HAP-1 (cell line): ENCODE data around the gene TREH.

Source experiments
- DNase-seq, 2 experiments: peaks; one replicate each; pipeline ENCODE4 v3.0.0-alpha.2; 2016 to 2020; ENCODE audit warnings: low spot score in 2 of 2
- H3K27me3 ChIP-seq: fragments of 250-450 bp; sonication (Bioruptor Pico); 2 replicates; pipeline ENCODE4 v1.5.1; 2020; ENCODE audit warnings: low read depth, mild to moderate bottlenecking, moderate library complexity
- H3K36me3 ChIP-seq: fragments of 250-450 bp; sonication (Bioruptor Pico); replicated peaks from 2 replicates; pipeline ENCODE4 v1.5.1; 2020; ENCODE audit warnings: mild to moderate bottlenecking
- H3K4me1 ChIP-seq: fragments of 250-450 bp; sonication (Bioruptor Pico); 2 replicates; pipeline ENCODE4 v1.5.1; 2020; ENCODE audit warnings: mild to moderate bottlenecking
- H3K4me3 ChIP-seq: fragments of 250-450 bp; sonication (Bioruptor Pico); 2 replicates; pipeline ENCODE4 v1.5.1; 2020; ENCODE audit warnings: mild to moderate bottlenecking, moderate library complexity
- H3K9me3 ChIP-seq: fragments of 250-450 bp; sonication (Bioruptor Pico); 2 replicates; pipeline ENCODE4 v1.5.1; 2020; ENCODE audit warnings: mild to moderate bottlenecking, moderate library complexity
- in situ Hi-C: fragments of 300-500 bp; cut with MboI; formaldehyde crosslinking; loops from 3 replicates; pipeline ENCODE4 v1.14.3; 2020; ENCODE audit warnings: low sequenced_read_pairs, inconsistent platforms, mixed read lengths

TREH gene

DNA sequence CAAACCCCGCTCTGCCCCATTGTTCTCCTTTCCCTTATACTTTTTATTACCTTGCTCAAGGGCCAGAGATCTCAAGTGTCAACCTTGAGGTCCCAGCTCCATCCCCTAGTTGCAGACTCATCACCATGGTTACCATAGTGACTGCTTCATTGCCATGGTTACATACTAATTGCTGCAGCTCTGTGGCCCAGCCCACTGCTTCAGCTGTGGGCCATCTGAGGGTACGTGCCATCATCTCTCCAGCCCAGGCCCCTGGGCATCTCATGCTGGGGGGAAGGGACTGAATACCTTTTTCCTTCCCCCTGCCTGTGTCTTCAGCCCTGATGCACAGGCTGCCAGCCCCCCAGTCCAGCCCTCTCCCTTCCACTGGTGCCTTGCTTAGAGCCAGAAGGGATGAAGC, 22.2 kb downstream of the TREH start:
- no peak overlapping the region for H3K4me3 ChIP-seq
- H3K36me3 ChIP-seq, result no peaks in the 10 kb centered on the region; the same call in 1 of the 2 replicates
- H3K9me3 ChIP-seq, result no peaks in the 10 kb centered on the region
- in situ Hi-C loops, result no loop called here
- no peaks in the 10 kb centered on the region for H3K27me3 ChIP-seq
- no peak for DNase-seq
- peaks cover 3% of the 10 kb centered on the region; the same call in 1 of the 2 replicates for H3K4me1 ChIP-seq

DNA sequence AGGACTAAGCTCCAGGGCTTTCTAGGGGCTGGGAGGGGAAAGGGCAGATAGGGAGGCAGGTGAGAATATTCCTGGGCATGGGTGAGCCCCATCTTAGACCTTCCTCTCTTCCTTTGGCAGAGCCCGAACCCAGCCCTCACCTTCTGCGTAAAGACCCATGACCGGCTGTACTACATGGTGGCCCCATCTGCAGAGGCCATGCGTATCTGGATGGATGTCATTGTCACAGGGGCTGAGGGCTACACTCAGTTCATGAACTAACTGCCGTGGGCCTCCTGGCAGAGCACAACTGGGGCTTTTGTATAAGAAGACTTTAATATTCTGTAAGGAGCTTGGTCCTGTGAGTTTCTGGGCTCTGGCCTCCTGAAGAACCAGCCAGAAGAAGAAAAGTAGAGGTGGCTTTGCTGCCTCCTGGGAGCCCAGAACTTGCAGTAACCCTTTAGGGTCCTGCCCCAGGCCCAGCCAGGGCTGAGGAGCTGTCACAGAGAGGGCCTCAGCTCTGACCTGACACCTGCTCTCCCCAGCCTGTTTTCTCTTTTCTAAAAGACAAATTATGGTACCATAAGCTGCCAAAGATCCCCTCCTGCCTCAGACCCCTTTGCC, 22.8 kb downstream of the TREH start:
- peaks cover 3% of the 10 kb centered on the region; the same call in 1 of the 2 replicates for H3K4me1 ChIP-seq
- no peaks in the 10 kb centered on the region; the same call in 1 of the 2 replicates for H3K36me3 ChIP-seq
- in situ Hi-C loops, result no loop called here
- DNase-seq, result no peak
- H3K4me3 ChIP-seq, result no peak overlapping the region
- no peaks in the 10 kb centered on the region for H3K27me3 ChIP-seq
- no peaks in the 10 kb centered on the region for H3K9me3 ChIP-seq

DNA sequence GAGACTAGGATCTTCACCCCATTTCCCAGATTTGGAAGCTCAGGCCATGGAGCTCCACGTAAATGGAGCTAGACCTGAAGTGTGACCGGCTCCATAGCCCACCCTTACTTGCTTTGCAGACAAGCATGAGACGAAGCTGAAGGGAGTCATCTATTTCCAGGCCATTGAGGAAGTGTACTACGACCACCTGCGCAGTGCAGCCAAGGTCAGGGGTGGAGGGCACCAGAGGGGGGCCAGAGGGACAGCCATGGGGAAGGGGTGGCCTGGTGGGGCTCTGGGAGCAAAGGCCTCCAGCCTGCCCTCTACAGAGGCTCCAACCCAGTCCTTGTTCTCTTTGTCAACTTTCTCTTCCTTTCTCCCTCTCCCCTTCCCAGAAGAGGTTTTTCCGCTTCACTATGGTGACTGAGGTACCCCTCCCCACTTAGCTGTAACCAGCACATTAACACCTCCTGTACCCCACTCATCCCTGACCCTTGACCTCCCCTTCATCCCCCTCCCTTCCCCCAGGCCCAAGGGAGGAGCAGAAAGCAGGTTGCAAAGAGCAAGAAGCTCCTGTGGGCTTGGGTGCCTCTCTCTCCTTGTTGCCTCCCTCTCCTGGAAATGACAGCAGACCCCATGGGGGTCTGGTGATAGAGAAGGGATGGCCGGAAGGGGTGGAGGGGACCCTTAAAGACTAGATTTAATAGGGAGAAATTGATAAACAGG, 23.8 kb downstream of the TREH start:
- in situ Hi-C loops, result no loop called here
- no peaks in the 10 kb centered on the region; the same call in none of the 2 replicates for H3K36me3 ChIP-seq
- no peak for DNase-seq

DNA sequence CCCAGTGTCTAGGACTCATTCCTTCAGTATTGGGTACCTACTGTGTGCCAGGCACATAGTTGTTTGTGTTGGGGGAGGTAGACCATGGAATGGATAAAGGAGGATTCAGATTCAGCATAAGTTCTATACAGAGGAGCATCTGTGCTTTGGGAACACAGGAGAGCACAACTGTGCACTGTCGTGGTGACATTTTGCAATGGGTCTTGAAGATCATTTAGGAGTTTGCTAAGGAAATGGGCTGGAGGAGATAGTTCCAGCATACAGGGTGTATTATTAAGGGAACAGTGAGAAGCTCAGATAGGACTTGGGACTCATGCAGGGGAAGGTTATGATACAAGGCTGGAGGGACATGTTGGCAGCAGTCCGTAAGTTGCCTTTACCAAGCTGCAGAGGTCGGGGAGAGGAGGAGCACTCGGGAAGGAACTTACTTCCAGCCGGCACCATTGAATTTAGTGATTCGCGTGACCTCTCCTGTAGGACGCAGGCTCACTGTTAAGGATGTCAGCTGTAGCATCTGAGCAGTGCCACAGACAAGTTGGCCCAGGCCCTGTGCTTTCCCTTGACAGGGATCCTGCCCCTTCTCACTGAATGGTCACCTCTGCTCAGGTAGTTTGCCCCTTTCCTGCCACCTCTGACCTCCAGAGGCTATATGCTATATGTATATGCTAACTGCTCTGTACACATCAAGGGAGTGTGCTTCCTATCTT, 25.6 kb downstream of the TREH start:
- Histone ChIP-seq H3K36me3 (peaks cover 5% of the 10 kb centered on the region), H3K9me3 (no peaks in the 10 kb centered on the region), H3K4me3 (no peak overlapping the region), H3K4me1 (no peaks in the 10 kb centered on the region), H3K27me3 (no peaks in the 10 kb centered on the region)
- DNase-seq, result no peak
- in situ Hi-C loops, result no loop called here

More for the DNA sequence above, 23.8 kb downstream of the TREH start:
- Histone ChIP-seq H3K4me1 (peaks cover 3% of the 10 kb centered on the region; the same call in 1 of the 2 replicates), H3K4me3 (no peak overlapping the region), H3K9me3 (no peaks in the 10 kb centered on the region), H3K27me3 (no peaks in the 10 kb centered on the region)

DNA sequence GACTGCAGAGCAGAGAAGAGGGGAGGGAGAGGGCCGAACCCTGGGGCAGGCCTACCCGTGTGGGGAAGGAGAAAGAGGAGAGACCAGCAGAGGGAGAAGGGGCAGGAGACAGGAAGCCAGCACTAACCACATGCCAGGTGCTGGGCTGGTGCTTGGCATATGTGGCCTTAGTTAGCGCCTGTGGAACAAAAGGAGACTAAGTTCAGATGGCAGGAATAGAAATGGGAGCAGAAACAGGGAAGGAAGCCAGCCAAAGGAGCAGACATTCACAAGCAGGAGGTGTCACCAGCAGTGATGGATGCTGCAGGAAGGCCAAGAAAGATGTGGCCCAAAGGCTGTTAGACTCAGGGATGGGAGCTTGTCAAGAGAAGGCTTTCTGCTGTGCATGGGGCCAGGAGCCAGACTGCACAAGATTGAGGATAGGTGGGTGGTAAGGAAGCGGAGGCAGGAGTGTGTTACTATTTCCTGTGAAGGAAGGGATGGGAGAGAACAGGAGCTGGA, 26.7 kb downstream of the TREH start:
- in situ Hi-C loops, result no loop called here
- no peak for DNase-seq
- H3K27me3 ChIP-seq, result no peaks in the 10 kb centered on the region
- H3K36me3 ChIP-seq, result peaks cover 5% of the 10 kb centered on the region
- H3K9me3 ChIP-seq, result no peaks in the 10 kb centered on the region
- H3K4me1 ChIP-seq, result no peaks in the 10 kb centered on the region
- no peak overlapping the region for H3K4me3 ChIP-seq

DNA sequence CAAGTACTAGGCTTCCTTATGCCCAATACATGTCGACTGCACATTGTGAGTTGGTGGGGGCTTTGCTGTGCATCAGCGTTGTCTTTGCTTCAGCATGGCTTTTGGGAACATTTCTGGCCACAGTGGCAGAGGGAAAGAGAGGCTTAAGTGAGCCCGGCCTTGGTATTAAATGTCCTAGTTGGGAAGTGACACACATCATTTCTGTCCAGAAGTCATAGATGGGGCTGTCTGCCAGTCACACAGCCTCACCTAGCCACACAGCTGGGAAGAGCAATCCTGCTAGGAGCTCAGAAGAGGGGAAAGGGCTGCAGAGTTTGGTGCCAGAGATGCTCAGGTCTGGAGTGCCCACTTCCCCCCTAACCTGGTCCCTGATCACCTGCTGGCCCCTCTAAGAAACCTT, 27.6 kb downstream of the TREH start:
- H3K9me3 ChIP-seq, result no peaks in the 10 kb centered on the region
- no peaks in the 10 kb centered on the region for H3K27me3 ChIP-seq
- H3K36me3 ChIP-seq, result peaks cover 5% of the 10 kb centered on the region
- H3K4me3 ChIP-seq, result no peak overlapping the region
- no peak for DNase-seq
- in situ Hi-C loops, result no loop called here
- no peaks in the 10 kb centered on the region for H3K4me1 ChIP-seq

DNA sequence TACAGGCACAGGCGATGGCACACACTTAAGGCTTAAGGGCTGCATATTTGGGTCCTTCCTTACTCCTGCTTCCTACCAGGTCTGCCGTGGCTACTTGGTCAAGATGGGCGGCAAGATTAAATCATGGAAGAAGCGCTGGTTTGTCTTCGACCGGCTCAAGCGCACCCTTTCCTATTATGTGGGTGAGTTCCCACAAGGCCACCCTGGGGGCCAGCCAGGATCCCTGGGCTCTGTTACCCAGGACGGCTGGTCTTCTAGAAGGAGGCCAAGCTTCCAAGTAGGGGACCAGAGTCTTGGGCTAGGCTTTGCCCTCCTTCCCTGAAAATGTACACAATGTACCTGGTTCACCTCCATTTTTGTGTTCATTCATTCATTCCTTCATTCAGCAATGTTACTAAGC, 29.1 kb downstream of the TREH start:
- no peak overlapping the region for H3K4me3 ChIP-seq
- H3K36me3 ChIP-seq, result peaks cover 8% of the 10 kb centered on the region
- DNase-seq, result no peak
- H3K27me3 ChIP-seq, result no peaks in the 10 kb centered on the region
- H3K4me1 ChIP-seq, result no peaks in the 10 kb centered on the region
- in situ Hi-C loops, result no loop called here
- no peaks in the 10 kb centered on the region for H3K9me3 ChIP-seq

DNA sequence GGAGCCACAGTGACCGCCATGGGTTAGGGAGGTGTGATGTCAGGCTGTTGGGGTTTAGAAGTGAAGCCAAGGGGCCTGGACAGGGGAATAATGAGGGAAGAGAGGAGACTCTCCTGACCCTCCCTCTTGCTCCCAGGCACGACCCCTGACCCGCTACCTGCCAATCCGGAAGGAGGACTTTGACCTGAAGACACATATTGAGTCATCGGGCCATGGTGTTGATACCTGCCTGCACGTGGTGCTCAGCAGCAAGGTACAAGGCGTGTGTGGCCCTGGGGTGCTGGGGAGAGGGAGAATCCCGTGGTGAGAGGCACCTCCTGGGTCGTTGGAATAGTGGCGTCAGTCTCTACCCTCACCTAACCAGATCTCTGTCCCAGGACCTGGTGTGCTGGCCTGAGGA, 29.5 kb downstream of the TREH start:
- Histone ChIP-seq H3K36me3 (peaks cover 8% of the 10 kb centered on the region), H3K9me3 (no peaks in the 10 kb centered on the region), H3K4me1 (no peaks in the 10 kb centered on the region), H3K27me3 (no peaks in the 10 kb centered on the region), H3K4me3 (no peak overlapping the region)
- in situ Hi-C loops, result no loop called here
- no peak for DNase-seq

DNA sequence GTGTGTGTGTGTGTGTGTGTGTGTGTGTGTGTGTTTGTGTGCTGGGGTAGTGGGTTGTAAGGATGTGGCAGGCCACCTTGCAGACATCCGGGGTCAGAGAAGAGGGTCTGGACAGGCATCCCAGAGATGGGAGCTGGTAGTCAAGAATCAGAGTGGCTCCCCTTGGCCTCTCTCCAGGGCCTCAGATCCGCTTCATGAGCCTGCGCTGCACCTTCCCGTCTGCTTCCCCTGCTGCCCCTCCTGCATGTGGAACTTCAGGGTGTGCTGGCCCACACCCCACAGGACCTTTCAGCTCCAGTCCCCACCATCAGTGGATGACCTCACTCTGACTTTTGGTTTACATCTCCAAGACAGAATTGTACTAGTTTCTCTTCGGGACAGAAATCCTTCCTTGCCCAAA, 31.2 kb downstream of the TREH start:
- no peaks in the 10 kb centered on the region for H3K27me3 ChIP-seq
- peaks cover 8% of the 10 kb centered on the region for H3K36me3 ChIP-seq
- no peaks in the 10 kb centered on the region for H3K9me3 ChIP-seq
- no peaks in the 10 kb centered on the region for H3K4me1 ChIP-seq
- in situ Hi-C loops, result no loop called here
- DNase-seq, result no peak
- no peak overlapping the region for H3K4me3 ChIP-seq

DNA sequence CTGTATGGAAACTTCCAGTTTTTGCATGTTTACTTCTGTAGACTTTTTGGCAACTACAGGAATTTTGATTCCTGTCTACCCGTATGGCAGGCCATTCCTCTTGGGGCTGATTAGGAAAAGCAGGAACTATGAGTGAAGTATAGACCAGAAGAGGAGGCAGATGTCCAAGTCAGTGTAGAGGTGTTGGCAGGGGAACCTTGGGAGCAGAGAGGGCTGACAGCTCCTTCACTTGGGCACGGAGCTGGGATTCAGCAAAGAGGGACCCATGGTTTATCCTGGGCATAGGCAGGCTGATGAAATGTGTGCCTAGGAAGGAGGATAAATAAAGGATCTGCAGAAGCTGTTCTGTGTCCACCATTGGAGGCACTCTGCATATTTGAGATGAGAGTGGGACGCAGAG, 33.1 kb downstream of the TREH start:
- Histone ChIP-seq H3K4me1 (no peaks in the 10 kb centered on the region), H3K9me3 (no peaks in the 10 kb centered on the region), H3K27me3 (no peaks in the 10 kb centered on the region), H3K36me3 (peaks cover 8% of the 10 kb centered on the region), H3K4me3 (no peak overlapping the region)
- DNase-seq, result no peak
- in situ Hi-C loops, result no loop called here

DNA sequence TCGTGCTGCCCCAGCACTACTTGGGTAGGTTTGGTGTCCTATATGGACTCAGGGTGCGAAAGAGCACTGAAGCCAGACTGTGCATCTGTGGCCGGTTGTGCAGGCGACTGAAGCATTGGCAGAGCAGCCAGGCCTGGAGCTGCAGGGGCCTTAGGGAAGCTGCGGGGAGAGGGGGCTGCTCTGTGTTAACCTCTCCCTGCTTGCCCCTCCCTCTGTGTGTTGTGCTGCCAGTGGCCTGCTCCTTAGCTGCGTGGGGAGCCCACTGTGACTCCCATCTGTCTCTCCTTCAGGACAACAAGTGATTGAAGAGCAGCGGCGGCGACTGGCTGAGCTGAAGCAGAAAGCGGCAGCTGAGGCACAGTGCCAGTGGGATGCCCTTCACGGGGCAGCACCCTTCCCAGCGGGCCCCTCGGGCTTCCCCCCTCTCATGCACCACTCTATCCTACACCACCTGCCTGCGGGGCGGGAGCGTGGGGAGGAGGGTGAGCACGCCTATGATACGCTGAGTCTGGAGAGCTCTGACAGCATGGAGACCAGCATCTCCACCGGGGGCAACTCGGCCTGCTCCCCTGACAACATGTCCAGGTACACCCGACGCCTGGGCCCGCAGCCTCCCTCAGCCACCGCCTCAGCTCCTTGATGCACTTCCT, 34.3 kb downstream of the TREH start:
- Histone ChIP-seq H3K9me3 (no peaks in the 10 kb centered on the region), H3K36me3 (peaks cover 4% of the 10 kb centered on the region), H3K4me3 (no peak overlapping the region), H3K27me3 (no peaks in the 10 kb centered on the region), H3K4me1 (no peaks in the 10 kb centered on the region)
- in situ Hi-C loops, result no loop called here
- DNase-seq, result no peak

DNA sequence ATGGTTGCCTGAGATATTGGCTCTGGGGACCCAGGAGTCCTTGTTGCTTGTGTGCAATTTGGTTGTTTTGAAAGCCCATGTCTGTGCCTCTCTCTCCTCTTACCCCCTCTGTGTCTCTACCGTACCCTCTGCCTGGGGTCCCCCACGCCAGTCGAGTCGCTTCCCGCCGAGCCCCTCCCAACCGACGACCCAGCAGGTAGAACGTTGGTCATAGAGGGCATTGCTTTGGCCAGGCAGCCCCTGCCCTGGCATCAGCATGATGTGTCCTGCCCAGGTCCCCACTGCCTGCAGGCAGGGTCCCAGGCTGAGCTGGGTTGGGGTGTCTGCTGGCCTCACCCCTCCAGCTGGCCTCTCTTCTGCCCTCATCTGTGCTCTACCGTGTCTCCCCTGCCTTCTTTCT, 35.0 kb downstream of the TREH start:
- Histone ChIP-seq H3K27me3 (no peaks in the 10 kb centered on the region), H3K4me3 (no peak overlapping the region), H3K36me3 (peaks cover 3% of the 10 kb centered on the region; the same call in 1 of the 2 replicates), H3K4me1 (no peaks in the 10 kb centered on the region), H3K9me3 (no peaks in the 10 kb centered on the region)
- in situ Hi-C loops, result no loop called here
- DNase-seq, result no peak

DNA sequence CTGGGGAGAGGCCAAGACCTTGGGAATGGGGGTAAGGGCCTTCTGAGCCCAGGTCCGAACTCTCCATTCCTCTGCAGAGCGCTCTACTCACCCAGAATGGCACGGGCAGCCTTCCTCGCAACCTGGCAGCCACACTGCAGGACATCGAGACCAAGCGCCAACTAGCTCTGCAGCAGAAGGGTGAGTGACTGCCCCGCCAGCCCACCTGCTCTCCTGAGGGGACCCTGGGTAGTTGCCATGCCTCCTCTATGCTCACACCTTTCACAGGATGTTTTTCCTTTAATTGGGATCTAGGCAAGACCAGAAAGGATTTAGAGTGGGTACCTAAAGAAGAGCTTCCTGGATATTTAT, 35.5 kb downstream of the TREH start:
- DNase-seq, result no peak
- in situ Hi-C loops, result no loop called here

More for the DNA sequence above, 35.5 kb downstream of the TREH start:
- Histone ChIP-seq H3K4me1 (no peaks in the 10 kb centered on the region), H3K4me3 (no peak overlapping the region), H3K36me3 (peaks cover 3% of the 10 kb centered on the region; the same call in 1 of the 2 replicates), H3K27me3 (no peaks in the 10 kb centered on the region), H3K9me3 (no peaks in the 10 kb centered on the region)
